Colon (tissue), 2 donors: ENCODE results near the gene SLC6A11.

Source experiments
- FAIRE-seq: peaks from 2 replicates; lab custom pipeline; 2012; peaks lifted over from hg19 to GRCh38; lab: Jason Lieb, UNC
- donor health status: control.
- donor health status: control.

Gene SLC6A11

DNA sequence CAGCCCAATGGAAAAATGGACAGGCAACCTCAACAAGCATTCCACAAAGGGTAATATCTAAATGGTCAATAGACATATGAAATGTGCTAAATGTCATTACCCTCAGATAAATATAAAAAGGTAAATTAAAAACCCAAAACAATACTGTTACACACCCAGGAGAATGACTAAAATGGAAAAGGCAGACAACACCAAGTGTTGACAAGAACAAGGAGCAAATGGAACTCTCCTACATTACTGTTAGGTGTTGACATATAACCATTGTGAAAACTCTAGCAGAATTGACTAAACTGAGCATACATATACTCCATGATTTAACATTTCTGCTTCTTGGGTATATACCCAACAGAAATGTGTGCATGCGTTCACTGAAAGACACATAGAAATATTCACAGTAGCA lies 25.3 kb upstream of the SLC6A11 start:
- FAIRE-seq = no peak

DNA sequence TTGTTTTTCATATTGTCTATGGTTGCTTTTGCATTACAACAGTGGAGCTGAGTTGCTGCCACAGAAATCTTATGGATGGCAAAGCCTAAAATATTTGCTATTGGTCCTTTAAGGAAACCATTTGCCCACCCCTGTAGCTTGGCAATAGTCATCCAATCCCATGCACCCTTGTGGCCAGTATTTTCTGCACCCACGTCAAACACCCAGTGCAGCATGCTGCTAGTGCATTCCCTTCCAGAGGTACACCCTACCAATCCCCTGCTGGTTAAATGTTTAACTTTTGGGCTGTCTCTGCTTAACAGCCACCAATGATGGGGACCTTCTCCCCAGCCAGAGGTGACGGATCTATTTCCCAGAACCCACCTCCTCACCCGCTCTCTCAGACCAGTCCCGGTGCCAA lies 23.8 kb upstream of the SLC6A11 start:
- no peak for FAIRE-seq

DNA sequence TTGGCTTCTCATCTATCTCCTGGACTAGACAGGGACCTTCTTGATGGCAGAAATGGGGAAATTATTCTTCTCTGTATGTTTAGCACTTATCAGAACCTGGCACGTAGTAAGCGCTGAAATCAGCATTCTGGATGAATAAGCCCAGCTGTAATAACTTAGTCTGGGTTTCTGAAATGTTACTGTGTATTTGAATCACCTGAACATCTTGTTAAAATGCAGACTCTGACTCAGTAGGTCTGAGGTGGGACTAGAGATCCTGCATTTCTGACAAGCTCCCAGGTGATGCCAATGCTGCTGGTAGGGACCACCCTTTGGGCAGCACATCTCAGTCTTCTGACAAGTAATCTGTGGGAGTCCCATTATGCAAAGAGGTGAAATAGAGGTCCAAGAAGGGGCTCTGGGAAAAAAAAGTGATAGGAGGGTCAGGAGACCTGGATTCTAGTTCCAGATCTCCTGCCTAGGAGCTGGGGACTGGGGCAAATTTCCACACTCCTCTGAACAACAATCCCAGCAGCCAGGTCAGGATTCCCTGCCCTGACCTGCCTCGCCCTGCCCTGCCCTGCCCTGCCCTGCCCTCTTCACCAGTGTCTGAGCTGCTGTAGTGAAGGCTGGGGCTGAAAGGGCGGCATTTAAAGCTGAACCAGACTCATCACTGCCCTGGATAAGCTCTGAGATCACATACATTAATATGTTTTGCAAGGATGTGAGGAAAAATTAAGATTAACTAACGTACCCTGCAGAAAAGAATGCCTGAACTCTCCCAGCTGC lies 17.2 kb upstream of the SLC6A11 start:
- FAIRE-seq = no peak

DNA sequence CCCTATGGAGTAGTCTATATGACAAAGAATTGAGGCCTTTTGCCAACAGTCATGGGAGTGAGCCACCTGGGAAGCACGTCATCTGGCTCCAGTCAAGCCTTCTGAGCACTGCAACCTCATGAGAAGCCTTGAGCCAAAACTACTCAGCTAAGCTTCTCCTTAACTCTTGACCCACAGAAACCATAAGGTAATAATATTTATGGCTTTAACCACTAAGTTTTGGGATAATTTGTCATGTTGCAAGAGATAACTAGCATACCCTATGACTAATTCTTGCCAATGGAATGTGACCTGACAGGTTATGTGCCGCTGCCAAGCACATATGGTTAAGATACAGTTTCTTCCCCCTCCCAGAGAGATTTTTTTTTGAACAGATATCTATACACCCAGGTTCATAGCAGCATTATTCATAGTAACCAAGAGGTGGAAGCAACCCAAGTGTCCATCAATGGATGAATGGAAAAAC lies 11.8 kb upstream of the SLC6A11 start:
- no peak for FAIRE-seq

- FAIRE-seq = no peak
Measured at GRCh38 chr3:10806006-10806405, 10.0 kb upstream of the SLC6A11 start.

- FAIRE-seq = no peak
Measured at GRCh38 chr3:10808130-10808735, 7.8 kb upstream of the SLC6A11 start.

DNA sequence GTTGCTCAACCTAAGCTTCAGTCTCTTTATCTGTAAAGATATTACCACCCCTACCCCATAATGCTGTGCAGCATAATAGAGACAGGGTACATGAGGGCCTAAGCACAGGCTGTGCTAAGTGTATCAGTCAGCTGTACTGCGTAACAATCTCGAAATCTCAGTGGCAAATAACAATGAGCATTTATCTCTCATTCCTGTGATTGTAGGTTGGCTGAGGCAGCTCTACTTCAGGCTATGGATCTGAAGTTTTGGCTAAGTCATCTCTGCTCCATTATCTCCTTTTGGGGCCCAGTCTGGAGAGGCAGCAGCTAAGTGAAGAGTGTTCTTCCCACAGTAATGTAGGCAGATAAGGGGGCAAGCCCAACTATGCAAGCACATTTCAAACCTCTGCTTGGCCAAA lies 7.1 kb upstream of the SLC6A11 start:
- FAIRE-seq = no peak

DNA sequence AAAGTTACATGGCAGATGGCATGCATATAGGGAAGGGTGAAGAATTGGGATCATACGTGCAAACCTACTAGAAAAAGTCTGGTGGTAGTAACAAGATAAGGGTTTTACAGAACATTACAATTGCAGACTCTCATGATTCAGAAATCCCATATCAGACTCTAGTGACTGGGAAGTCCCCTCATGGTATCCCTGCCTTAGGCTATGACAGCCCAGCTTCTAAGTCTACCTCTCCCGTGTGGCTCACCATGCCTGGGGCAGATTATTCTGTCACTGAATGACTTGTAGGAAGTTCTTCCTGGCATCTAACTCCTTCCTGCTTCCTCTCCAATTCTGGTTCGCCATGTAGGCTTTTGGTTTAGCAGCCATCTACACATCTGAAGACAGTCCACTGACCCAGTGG lies 5.7 kb upstream of the SLC6A11 start:
- FAIRE-seq = no peak

GRCh38 chr3:10813425-10813824 lies 2.6 kb upstream of the SLC6A11 start:
- no peak for FAIRE-seq

GRCh38 chr3:10814623-10815022 lies 1.4 kb upstream of the SLC6A11 start:
- FAIRE-seq = no peak

DNA sequence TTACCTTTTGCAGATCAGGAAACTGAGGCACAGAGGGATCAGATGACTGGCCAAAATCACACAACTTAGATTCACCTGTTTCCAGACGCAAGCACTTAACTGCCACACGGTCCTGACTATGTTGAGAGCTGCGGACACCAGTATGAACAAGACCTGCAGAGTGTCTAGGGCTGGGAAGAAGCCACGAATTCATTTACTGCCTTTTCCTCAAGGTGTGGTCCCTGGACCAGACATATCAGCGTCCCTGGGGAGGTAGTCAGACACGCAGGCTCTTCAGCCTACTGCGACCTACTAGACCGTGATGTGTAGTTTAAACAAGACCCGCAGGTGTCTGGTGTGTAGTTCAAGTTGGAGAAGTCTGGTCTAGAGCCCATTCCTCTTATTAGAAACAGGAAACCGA lies 541 bp upstream of the SLC6A11 start:
- no peak for FAIRE-seq

- FAIRE-seq = no peak
Measured at GRCh38 chr3:10816863-10817253, 830 bp downstream of the SLC6A11 start.

DNA sequence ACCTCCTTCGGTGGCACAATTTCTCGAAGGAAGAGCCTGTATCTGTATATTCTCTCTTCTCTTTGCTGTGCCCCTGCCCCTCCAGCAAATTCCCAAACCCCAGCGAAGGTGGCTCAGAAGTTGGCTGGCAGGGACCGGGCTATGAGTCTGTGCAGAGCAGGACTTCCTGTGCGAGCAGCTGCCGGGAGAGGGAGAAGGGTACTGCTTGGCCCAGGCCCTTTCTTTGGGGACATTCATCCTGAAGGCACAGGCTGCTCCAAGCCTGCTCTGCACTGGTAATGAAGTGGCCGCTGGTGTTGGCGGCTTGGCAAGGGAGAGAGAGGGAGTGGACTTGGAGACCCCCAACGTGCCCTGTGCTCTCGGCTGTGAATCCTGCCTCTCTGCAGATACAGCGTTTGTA lies 1.5 kb downstream of the SLC6A11 start:
- FAIRE-seq = no peak

DNA sequence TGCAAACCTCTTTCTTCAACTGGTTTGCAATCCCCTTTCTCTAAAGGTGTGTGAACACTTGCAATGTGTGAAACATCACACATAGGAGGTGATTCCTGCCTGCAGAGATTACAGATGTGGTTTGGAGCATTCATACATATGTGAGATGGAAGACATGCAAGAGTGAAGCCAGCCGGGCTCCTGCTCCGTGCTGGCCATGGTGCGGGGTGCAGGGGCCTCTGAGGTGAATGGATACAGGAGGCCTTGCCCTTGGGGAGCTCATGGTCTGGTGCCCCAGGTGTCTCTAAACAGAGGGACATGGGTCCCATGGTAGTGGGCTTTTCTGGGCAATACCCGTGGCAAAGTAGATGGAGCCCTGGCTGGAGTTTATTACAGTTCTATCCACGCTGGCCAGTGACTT lies 6.0 kb downstream of the SLC6A11 start:
- FAIRE-seq = no peak

GRCh38 chr3:10822708-10823515 lies 6.9 kb downstream of the SLC6A11 start:
- no peak for FAIRE-seq

- FAIRE-seq = no peak
Measured at GRCh38 chr3:10823516-10823818, 7.4 kb downstream of the SLC6A11 start.

GRCh38 chr3:10824468-10824867 lies 8.4 kb downstream of the SLC6A11 start:
- no peak for FAIRE-seq

- FAIRE-seq = no peak
Measured at GRCh38 chr3:10833855-10834414, 17.9 kb downstream of the SLC6A11 start.

DNA sequence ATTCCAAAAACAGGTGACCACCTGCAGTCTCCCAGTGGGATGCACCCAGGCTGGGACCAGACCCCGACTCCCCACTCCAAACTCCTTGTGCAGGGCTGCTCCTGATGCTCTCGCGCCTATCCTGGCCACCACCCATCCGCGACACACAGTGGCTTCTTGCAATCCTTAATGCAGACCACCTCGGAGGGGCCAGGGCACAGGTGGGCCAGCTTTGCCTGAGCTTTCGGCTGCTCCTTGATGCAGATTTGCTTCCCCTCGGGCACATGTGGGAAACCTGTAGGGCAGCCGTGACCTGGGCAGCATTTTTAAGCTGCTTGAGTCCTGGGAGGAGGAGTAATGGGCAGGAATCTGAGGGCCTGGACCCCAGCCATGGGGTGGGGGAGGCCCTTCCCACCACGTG lies 18.9 kb downstream of the SLC6A11 start:
- FAIRE-seq = no peak

DNA sequence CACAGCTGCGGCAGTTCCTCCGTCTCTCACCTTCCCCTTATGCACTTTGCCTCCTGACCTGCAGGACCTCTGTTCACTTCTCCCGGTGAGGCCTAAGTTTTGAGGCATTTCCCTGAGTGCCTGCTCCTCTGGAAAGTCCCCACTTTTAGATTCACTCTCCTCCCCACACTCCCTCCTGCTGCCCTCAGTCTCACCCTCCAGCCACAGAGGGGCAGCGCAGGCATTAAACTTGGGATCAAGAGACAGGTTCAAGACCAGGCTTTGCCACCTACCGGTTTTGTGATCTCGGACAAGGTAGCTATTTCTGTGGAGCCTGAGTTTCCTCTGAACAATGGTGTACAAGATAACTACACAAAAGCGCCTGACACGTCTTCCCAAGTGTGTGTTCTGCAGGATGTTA lies 19.4 kb downstream of the SLC6A11 start:
- FAIRE-seq = no peak

GRCh38 chr3:10836676-10837075 lies 20.6 kb downstream of the SLC6A11 start:
- FAIRE-seq = no peak

- FAIRE-seq = no peak
Measured at GRCh38 chr3:10837849-10838248, 21.8 kb downstream of the SLC6A11 start.

- FAIRE-seq = no peak
Measured at GRCh38 chr3:10839167-10839566, 23.1 kb downstream of the SLC6A11 start.
